ENCODE data around the gene CBY1.

- no peak for TF ChIP-seq CTCF (IDR thresholded peaks at IDR 0.05 in 2 of 3, conservative IDR thresholded peaks at IDR 0.05 in 1 of 3; ENCODE audit: insufficient read depth in 2 of 3, low read depth in 1 of 3, low read length in 3 of 3)
- no peak for TF ChIP-seq HDAC6 (IDR thresholded peaks at IDR 0.05; ENCODE audit: low read depth, low read length)
- TF ChIP-seq CEBPG (CRISPR knock-in tag; IDR thresholded peaks at IDR 0.05): no peak
- no peak for TF ChIP-seq CEBPG (tag; conservative IDR thresholded peaks at IDR 0.05 in 1 of 2, IDR thresholded peaks at IDR 0.05 in 1 of 2)
- TF ChIP-seq TOE1 (IDR thresholded peaks at IDR 0.05; ENCODE audit: borderline replicate concordance): no peak
- TF ChIP-seq TOE1 (CRISPR knock-in tag; IDR thresholded peaks at IDR 0.05; ENCODE audit: borderline replicate concordance, low read depth): no peak
- no peak for TF ChIP-seq CREBBP (IDR thresholded peaks at IDR 0.05; ENCODE audit: low read depth, low read length)
- TF ChIP-seq U2AF1 (optimal IDR thresholded peaks at IDR 0.05; ENCODE audit: low read depth, low read length): no peak
- no peak for TF ChIP-seq CHD1 (IDR thresholded peaks at IDR 0.05; ENCODE audit: low read length)
- TF ChIP-seq ATF2 (CRISPR knock-in tag; IDR thresholded peaks at IDR 0.05): no peak
- TF ChIP-seq CBX5 (IDR thresholded peaks at IDR 0.05; ENCODE audit: borderline replicate concordance, low read depth): no peak
- TF ChIP-seq XRCC5 (IDR thresholded peaks at IDR 0.05; ENCODE audit: low read depth, low read length): no peak
- TF ChIP-seq ZNF717 (CRISPR knock-in tag; IDR thresholded peaks at IDR 0.05): no peak
- no peak for TF ChIP-seq ZNF3 (CRISPR knock-in tag; IDR thresholded peaks at IDR 0.05)
- no peak for TF ChIP-seq FOXP4 (CRISPR knock-in tag; IDR thresholded peaks at IDR 0.05; ENCODE audit: borderline replicate concordance)
- TF ChIP-seq MYC (IDR thresholded peaks at IDR 0.05; ENCODE audit: low read depth, low read length): no peak
- TF ChIP-seq MYC (CRISPR knock-in tag; IDR thresholded peaks at IDR 0.05; ENCODE audit: borderline replicate concordance, low read depth): no peak
These were observed 41.1 kb downstream of the CBY1 start for GRCh38 chr22:38697425-38698089.
